Stimulated activated CD4-positive, alpha-beta T cell treated with anti-CD3 and anti-CD28 coated beads, Interleukin-15, amount 100 ng/mL, for 1 hour (primary cell): ENCODE data around the gene MYBPH.

Experiments used
- DNase-seq, 2 donors: peaks; one replicate each; pipeline ENCODE4 v3.0.0-alpha.2; 2020; ENCODE audit warnings: low read depth in 1 of 2, low spot score in 1 of 2

MYBPH gene

DNA sequence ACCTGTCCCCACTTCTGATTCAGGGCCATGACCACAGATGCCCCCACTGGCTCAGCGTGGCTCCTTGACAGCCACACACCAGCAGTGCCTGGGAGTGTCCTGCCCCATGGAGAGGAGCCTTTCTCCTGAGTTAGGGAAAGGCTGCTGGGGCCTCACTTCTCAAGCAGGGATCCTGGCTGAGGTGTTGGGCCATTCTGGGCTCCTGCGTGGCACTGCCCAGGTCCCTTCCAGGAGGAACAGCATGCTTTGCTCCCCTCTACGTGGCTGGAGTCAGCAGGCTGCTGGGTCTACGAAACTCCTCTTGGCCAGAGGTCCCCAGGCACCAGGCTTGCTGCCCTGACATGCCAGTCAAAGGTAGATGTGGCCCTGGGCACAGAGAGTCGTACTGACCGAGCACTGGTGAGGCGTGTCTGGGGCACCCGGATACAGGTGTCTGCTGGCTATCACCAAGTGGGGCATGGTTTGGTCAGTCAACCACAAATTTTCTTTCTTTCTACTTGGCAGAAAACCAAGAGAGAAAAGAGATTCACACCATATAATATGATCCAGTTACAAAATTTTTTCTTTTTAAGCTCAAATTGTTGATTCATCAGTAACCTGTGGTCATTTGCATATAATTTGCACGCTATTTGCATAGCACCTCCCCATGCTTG lies 44.0 kb downstream of the MYBPH start:
- DNase-seq, result no peak

DNA sequence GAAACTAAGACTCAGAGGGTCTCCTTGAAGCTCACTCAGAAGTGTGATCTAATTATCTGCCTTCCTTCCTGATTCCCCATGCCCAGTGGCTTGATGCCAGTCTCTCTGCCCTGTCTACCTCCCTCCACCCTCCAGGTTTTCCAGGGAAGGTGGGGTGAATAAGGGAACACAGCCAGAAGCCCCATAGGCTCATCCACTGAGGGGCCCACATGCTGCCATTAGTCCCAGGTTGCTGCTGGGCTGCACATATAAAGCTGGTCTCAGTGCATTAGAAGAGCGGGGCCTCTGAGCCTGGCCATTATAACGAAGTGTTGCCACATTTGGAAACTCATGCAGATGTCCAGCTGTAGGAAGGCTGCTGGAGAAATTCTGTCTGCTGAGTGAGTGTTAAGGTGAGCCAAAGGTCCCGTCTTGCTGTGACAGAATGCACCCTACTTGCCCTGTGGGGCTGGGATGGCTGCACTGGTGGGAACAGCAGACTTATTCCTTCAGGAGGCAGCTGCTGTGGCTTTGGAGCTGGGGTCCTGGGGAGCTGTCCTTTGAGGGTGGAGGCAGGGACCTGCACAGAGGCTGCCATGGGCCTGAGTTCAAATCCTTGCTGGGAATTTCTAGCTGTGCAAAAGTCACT lies 45.2 kb downstream of the MYBPH start:
- DNase-seq, result no peak

DNA sequence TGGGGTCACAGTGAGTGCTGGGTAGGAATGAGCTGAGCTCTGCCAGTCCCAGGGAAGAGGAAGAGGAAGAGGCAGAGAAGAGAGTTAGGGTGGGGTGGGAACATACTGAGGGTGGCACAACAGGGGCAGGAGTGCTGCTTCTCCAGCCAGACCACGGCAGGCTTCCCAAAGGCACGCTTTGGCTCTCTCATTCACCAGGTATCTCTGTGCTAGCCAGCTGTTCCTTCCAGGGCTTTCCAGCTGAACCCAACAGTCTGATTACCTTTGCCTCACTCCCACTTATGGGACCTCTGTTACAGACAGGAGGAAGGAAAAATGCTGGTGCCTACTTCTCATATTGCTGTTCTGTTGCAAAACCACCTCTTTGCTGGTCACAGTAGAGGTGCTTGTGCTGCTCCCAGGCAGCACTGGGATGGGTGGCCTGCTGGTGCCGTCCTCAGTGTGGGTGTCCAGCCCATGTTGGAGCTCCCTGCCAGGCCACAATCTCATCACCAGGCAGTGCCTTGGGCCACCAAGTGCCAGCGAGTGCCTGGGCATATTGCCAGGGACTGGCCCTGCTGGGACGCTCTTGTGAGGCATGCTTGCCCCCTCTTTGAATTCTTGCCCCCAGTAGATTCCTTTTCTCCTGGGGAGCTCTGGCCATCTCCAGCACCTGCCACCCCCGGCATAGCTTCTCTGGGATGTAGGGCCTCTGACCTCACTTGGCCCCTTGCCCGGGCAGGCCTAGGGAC lies 46.0 kb downstream of the MYBPH start:
- DNase-seq, result no peak

DNA sequence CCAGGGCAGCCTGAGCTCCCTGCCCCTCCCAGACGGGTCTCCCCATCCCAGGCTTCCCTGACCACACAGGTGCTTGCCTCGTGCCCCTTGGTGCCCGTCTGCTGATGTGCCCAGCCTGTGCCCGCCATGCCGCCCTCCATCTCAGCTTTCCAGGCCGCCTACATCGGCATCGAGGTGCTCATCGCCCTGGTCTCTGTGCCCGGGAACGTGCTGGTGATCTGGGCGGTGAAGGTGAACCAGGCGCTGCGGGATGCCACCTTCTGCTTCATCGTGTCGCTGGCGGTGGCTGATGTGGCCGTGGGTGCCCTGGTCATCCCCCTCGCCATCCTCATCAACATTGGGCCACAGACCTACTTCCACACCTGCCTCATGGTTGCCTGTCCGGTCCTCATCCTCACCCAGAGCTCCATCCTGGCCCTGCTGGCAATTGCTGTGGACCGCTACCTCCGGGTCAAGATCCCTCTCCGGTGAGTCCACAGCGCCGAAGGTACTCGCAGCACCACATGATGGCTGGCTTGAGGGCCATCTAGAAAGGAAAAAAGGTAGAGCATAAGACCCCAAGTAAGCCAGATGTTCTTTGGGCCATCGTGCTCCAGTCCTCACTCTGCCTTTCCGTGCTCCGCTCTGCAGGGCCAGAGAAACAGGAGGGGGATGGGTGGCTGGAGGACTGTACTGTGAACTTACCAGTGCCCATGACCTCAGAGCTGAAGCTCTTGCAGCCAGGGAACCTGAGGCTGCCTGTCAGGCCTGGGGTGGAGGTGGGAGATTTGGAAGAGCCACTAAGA lies 46.7 kb downstream of the MYBPH start:
- DNase-seq, result no peak

DNA sequence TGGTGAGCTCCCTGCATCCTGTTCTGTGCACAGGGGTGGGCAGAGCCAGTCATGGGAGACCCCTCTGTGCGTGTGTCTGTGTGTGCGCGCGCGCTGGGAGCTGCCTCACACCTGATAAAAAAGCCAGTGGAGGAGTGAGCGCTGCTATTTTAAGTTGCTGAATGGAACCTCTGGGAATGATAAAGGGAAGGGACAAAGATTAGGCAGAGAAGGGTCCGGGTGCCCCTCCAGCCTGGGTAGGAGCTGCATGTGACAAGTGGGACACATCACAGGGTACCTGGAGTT lies 47.3 kb downstream of the MYBPH start:
- no peak for DNase-seq

DNA sequence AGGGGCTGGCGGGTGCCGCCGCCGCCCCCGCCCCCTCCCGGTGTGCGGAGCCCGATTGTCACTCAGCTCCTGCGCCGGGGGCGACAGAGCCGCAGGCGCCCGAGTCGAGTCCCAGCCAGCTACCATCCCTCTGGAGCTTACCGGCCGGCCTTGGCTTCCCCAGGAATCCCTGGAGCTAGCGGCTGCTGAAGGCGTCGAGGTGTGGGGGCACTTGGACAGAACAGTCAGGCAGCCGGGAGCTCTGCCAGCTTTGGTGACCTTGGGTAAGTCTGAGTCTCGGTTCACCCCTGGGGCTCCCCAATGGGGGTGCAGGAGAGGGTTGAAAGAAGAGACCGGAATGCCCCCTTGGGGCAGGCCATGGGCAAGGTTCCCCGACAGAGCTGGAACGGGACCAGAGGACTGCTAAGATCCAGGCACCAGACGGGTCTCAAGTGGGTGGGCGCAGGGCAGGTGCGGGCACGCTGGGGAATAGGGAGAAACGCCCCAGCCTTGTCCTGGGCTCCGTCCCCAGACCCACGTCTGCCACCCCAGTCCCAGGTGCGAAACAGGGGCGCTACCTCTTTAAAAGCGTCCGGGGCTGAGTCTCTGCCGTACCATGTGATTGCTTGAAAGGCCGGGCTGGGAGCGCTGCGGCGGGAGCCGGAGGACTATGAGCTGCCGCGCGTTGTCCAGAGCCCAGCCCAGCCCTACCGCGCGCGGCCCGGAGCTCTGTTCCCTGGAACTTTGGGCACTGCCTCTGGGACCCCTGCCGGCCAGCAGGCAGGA lies 47.8 kb downstream of the MYBPH start, which contains the start of gene ADORA1:
ADORA1 (plus strand) TSS at position 61 of the 765 bp plus-strand sequence. CDS start 1,116 bp downstream, outside the sequence.
- DNase-seq, result no peak

DNA sequence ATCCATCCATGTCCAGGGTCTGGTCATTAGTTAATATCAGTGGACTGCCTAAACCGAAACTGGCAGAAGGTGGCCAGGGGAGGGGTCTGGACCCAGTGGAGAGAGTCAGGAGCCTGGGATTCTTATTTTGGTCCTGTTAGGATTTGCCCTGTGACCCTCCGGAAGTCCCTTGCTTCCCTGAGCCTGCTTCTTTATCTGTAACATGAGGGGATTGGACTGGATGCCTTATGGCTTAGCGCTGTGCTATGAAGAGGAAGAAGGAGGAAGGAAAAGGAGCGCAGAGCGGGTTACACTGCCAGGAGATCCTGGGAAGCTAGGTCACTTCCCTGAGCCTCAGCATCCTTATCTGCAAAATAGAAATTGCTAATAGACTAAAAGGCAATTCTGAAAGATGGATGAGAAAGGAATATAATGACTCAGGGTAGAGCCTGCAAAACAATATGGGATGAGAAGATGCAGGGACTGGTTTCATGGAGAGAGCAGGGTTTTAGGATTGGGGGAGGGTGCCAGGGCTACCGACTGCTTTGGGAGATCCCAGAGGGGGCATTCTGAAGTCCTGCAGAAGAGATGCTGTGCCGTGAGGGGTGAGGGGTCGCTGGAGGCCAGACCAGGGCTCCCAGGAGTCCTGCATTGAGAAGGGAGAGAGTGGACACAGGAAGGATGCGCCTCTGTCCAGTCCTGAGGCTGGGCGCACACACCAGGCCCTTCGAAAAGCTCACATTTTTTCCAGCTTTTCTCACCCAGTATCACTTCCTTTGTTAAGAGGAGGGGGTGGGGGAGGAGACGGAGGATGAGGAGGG lies 48.6 kb downstream of the MYBPH start:
- no peak for DNase-seq

DNA sequence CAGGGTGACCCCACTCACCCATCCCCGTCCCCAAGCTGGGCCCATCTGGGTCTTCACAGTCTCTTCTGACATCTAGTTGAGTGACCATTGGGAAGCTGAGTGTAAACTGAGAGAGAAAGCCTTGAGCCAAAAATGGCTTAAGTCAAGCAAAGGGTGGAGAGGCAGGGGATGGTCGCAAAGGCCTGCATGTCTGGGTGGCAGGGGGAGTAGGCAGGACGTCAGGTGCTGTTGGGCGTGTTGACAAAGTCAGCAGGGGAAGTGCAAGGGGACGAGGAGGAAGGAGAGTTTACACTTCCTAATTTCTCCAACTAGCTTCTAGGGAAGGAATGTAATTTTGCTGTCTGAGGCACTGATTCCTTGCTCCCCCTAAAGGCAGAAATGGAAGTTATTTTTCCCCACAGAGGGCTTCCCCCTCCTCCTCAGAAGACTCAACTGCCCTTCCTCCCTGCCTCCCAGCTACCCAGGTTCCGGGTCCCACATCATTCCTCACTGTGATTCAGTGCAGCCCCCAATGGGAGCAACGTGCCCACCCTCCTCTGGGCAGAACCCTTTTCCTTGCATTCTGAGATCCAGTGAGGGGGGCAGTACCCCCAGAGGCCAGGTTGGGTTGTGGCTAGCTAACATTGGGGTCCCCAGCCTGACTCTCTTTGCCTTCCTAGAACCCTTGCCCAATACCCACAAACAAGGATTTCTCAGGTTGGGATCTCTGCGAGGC lies 49.3 kb downstream of the MYBPH start:
- DNase-seq, result no peak

DNA sequence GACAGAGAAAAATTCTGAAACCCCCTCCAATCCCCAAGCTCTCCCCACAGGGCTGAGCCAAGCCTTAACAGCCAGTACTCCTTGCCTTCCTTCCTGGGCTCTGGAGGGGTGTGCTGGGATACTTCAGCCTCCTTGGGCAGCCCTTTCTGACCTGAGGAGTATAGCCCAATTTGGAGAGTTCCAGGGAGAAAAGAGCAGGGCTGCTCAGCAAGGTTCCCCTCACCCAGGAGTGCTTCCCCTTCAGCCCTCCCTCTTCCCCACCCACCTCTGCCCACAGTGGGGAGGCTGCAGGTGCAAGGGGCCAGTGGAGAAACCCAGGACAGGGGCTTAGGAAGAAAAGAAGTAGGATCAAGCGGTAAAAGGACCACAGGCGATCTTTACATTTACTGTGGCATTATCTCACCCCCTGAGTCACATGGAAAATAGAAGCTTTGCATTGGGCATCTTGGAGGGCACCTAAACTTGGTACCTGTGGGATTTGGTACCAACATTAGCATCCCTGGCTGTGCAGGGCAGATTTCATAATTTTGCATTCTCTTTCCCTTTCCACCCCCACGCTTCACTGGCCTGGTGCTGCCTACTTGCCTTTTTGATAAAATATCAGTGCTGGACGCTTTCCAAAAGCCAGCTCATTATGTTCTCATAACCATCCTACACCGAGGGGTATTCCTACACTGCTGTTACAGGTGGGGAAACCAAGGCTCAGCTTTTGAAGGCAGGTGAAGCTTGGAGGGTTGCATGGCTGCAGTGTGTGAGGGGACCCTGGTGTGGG lies 50.9 kb downstream of the MYBPH start:
- DNase-seq, result no peak

DNA sequence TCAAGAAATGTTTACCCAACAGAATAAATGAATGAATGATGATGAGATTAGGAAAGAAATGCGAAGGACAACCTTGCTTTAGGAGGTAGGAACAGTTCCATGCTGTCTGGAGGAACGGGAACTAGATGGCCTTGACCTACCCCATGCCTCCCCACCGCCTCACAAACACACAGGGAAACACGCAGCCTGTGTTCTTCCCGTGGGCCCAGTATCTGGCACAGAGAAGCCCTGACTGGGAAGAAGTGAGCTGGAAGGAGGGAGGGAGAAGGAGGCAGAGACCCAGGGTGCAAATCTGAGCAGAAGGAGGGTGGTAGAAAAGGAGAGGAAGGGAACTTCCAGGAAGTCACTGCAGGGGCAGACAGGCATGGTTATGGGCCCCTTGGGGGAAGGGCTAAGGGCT lies 51.6 kb downstream of the MYBPH start:
- no peak for DNase-seq

DNA sequence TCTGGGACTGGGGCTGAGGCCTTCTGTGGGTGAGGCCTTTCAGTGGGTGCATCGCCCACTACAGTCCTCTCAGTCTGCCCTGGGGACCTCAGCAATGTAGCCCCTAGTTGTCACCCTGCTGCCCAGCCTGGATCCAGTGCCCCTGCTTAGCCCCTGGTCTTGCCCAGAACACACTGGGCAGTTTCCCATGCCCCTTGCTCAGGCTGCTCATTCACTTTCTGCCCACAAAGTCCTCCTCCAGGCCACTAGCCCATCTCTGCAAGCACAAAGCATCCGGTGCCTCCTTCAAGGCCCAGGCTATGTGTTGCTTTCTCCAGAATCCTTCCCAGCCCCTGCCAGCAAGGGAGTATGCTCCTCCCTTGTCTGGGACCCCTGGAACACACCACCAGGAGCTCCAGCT lies 53.5 kb downstream of the MYBPH start:
- no peak for DNase-seq

DNA sequence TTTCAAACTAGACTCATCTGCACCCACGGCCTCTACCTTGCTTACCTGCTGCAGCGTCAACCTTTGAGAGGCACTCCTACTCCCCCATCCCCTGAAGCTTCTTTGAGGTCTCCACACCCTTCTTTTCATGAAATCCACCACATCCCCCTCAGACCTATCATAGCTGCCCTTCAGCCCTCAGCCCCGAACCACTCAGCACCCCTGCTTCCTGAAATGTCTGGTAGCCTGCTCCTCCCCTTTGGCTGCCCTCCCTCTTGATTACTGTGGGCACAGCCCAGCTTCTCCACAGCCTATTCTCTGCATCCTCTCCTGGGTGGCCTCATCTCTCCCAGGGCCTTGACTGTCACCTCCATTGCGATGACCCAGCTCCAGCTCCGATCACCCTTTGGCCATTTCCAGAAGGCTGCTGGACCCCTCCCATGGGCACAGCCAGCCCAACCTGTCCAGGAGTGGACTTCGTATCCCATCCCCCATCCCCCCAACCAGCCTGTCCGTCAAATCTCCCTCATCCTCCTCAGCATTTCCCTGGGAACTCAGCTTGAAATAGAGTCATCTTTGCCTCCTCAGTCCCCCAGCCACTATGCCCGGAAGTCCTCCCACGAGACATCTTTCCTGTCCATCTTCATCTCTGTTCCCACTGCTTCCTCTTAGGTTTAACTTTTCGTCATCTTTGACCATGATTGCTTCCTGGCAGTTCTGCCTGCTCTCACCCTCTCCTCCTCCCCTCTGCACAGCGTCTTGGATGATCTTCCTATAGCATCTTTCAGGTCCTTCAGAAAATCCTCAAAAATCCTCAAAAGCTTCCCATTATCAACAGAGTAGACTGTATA lies 54.2 kb downstream of the MYBPH start:
- no peak for DNase-seq

DNA sequence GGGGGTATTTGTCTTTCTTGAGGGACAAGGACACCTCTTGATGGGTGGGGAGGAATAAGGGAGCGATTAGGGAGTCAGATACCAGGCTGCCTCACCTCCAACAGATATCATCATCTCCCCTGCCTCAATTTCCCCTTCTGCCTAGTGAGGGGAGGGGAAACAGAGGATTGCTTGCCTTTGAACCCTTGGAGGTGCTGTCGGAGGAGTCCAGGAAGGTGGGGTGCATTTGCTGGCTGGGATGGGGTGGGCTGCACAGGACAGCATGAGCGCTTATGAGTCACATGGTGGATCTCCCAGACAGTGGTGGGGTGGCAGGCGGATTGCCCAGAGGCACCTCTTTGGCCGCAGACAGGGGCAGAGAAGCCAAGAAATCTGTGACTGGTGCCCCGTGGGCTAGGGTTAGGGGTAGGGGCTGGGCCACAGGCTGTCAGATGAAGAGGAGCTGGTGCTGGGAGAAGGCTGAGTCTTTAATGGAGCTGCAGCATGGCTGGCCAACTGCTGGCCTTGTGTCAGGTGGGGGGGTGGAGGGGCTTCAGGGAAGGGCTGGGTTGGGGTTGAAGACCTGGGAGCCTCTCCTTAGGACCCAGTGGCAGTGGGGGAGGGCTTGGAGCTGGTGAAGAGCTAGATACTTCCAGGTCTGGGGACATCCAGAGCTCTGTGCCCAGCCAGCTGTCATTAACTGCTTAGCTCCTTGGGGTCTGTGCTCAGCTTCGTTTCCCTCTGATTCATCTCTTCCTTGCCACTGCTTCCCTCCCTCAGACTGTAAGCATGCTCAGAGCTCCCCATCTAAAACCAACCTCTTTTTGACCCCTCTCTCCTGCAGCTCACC lies 55.1 kb downstream of the MYBPH start:
- DNase-seq, result no peak
